SK-N-SH (cell line): ENCODE data around the gene LIPN.

Experiments
- CTCF ChIP-seq: fragments of 200-600 bp; sonication (generic); IDR thresholded peaks from 2 replicates; pipeline ENCODE4 v1.6.1; 2017; ENCODE audit warnings: antibody characterized with exemption, mild to moderate bottlenecking, moderate library complexity
- TCF12 ChIP-seq: IDR thresholded peaks from 2 replicates; pipeline ENCODE4 v1.4.0; 2012
- TF ChIP-seq, protein P1 (sequence below): IDR thresholded peaks from 2 replicates; pipeline ENCODE4; 2012

GRCh38 chr10:88765816-88766215 is 6.0 kb downstream of the LIPN start:
- TF ChIP-seq, protein P1, sequence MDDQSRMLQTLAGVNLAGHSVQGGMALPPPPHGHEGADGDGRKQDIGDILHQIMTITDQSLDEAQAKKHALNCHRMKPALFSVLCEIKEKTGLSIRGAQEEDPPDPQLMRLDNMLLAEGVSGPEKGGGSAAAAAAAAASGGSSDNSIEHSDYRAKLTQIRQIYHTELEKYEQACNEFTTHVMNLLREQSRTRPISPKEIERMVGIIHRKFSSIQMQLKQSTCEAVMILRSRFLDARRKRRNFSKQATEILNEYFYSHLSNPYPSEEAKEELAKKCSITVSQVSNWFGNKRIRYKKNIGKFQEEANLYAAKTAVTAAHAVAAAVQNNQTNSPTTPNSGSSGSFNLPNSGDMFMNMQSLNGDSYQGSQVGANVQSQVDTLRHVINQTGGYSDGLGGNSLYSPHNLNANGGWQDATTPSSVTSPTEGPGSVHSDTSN, result no peak
- TF ChIP-seq TCF12, result no peak
- TF ChIP-seq CTCF, result no peak
